Measurements from ENCODE around the gene KLF6.

The KLF6 gene

GRCh38 chr10:3769556-3769955 is 15.5 kb downstream of the KLF6 start (continued):
- TF ChIP-seq ZNF513 (tag by site-specific recombination; IDR thresholded peaks at IDR 0.05) = no peak

GRCh38 chr10:3766046-3766756 is 18.8 kb downstream of the KLF6 start:
- ChIA-PET POLR2A (interaction anchor here (4.9 kb wide), 1 partner anchor 18 kb away, joined by 25 read pairs; the partner anchor contains the start of gene KLF6), CTCF (interaction anchor here (1.4 kb wide), 1 partner anchor 61 kb away, joined by 3 read pairs; no protein-coding TSS in a partner anchor)
- TF ChIP-seq ZNF362 (tag by site-specific recombination; IDR thresholded peaks at IDR 0.05) (no peak), ZSCAN5A (tag by site-specific recombination; IDR thresholded peaks at IDR 0.05) (no peak), GLI2 (tag by site-specific recombination; IDR thresholded peaks at IDR 0.05; ENCODE audit: borderline replicate concordance, low read depth) (no peak)
- no peak overlapping the region for H3K4me3 ChIP-seq (ENCODE audit: low read depth, low read length)
- no peaks in the 10 kb centered on the region for H3K36me3 ChIP-seq (ENCODE audit: control insufficient read depth in 2 of 2, insufficient read depth in 1 of 2, low read length in 2 of 2)
- H3K9me3 ChIP-seq (ENCODE audit: control insufficient read depth, insufficient read depth, low read depth, low read length) = no peaks in the 10 kb centered on the region
- no peak overlapping the region for H3K27ac ChIP-seq (ENCODE audit: extremely low read depth, low read depth, low read length)
- no peaks in the 10 kb centered on the region for H3K4me1 ChIP-seq (ENCODE audit: control insufficient read depth, insufficient read depth, low read length)

- Histone ChIP-seq H3K36me3 (ENCODE audit: control insufficient read depth in 2 of 2, insufficient read depth in 1 of 2, low read length in 2 of 2) (no peaks in the 10 kb centered on the region), H3K27ac (ENCODE audit: extremely low read depth, low read depth, low read length) (no peak overlapping the region), H3K9me3 (ENCODE audit: control insufficient read depth, insufficient read depth, low read depth, low read length) (no peaks in the 10 kb centered on the region), H3K4me3 (ENCODE audit: low read depth, low read length) (no peak overlapping the region), H3K4me1 (ENCODE audit: control insufficient read depth, insufficient read depth, low read length) (no peaks in the 10 kb centered on the region)
- TF ChIP-seq ZSCAN4 (tag by site-specific recombination; IDR thresholded peaks at IDR 0.05) (no peak), ZNF121 (tag by site-specific recombination; IDR thresholded peaks at IDR 0.05) (no peak), KLF16 (tag by site-specific recombination; IDR thresholded peaks at IDR 0.05) (no peak), ZNF791 (tag by site-specific recombination; IDR thresholded peaks at IDR 0.05) (no peak), ZNF335 (tag by site-specific recombination; conservative IDR thresholded peaks at IDR 0.05) (no peak), ZNF350 (tag by site-specific recombination; IDR thresholded peaks at IDR 0.05) (no peak), ZNF768 (tag by site-specific recombination; IDR thresholded peaks at IDR 0.05) (no peak)
- CTCF ChIA-PET = interaction anchor here (1.4 kb wide), 1 partner anchor 60 kb away, joined by 3 read pairs; no protein-coding TSS in a partner anchor
- POLR2A ChIA-PET = interaction anchor here (4.9 kb wide), 1 partner anchor 19 kb away, joined by 25 read pairs; the partner anchor contains the start of gene KLF6
These were observed 19.9 kb downstream of the KLF6 start for GRCh38 chr10:3765146-3765545.

GRCh38 chr10:3764626-3765112 is 20.3 kb downstream of the KLF6 start:
- no peak overlapping the region for H3K27ac ChIP-seq (ENCODE audit: extremely low read depth, low read depth, low read length)
- no peaks in the 10 kb centered on the region for H3K36me3 ChIP-seq (ENCODE audit: control insufficient read depth in 2 of 2, insufficient read depth in 1 of 2, low read length in 2 of 2)
- CTCF ChIA-PET = interaction anchor here (1.4 kb wide), 1 partner anchor 60 kb away, joined by 3 read pairs; no protein-coding TSS in a partner anchor
- H3K4me1 ChIP-seq (ENCODE audit: control insufficient read depth, insufficient read depth, low read length) = no peaks in the 10 kb centered on the region
- POLR2A ChIA-PET = interaction anchor here (4.9 kb wide), 1 partner anchor 20 kb away, joined by 25 read pairs; the partner anchor contains the start of gene KLF6
- no peaks in the 10 kb centered on the region for H3K9me3 ChIP-seq (ENCODE audit: control insufficient read depth, insufficient read depth, low read depth, low read length)
- H3K4me3 ChIP-seq (ENCODE audit: low read depth, low read length) = no peak overlapping the region
- TF ChIP-seq ZNF140 (tag by site-specific recombination; IDR thresholded peaks at IDR 0.05) = no peak
- no peak for TF ChIP-seq ZNF175 (tag by site-specific recombination; IDR thresholded peaks at IDR 0.05)
- TF ChIP-seq ZNF211 (tag by site-specific recombination; IDR thresholded peaks at IDR 0.05; ENCODE audit: low read depth) = no peak
- TF ChIP-seq ZNF2 (tag by site-specific recombination; IDR thresholded peaks at IDR 0.05) = no peak
- TF ChIP-seq HOXD13 (CRISPR knock-in tag; IDR thresholded peaks at IDR 0.05; ENCODE audit: borderline replicate concordance) = no peak
- TF ChIP-seq ZNF488 (tag by site-specific recombination; IDR thresholded peaks at IDR 0.05) = no peak
- no peak for TF ChIP-seq ZNF350 (tag by site-specific recombination; IDR thresholded peaks at IDR 0.05)
- TF ChIP-seq ZNF777 (tag by site-specific recombination; IDR thresholded peaks at IDR 0.05; ENCODE audit: borderline replicate concordance) = no peak
- TF ChIP-seq ZNF623 (tag by site-specific recombination; IDR thresholded peaks at IDR 0.05) = no peak
- no peak for TF ChIP-seq BCL6B (tag by site-specific recombination; IDR thresholded peaks at IDR 0.05)
- no peak for TF ChIP-seq ZNF558 (tag by site-specific recombination; IDR thresholded peaks at IDR 0.05)
